HG03039 (cell line): ENCODE data around the gene HLF.

ENCODE experiments used
- ATAC-seq: cut with Tn5 transposase; IDR thresholded peaks from one replicate; pipeline ENCODE4 v1.9.1; 2021; ENCODE audit warnings: mild to moderate bottlenecking, moderate library complexity; ENCODE audit not compliant: unreplicated experiment

The HLF gene

GRCh38 chr17:55288356-55289105 is 23.8 kb downstream of the HLF start:
- no peak for ATAC-seq

- ATAC-seq, result no peak
Observed at GRCh38 chr17:55289106-55289446, 24.3 kb downstream of the HLF start.

- ATAC-seq, result no peak
Observed at GRCh38 chr17:55289978-55290377, 25.2 kb downstream of the HLF start.

- ATAC-seq, result no peak
Observed at GRCh38 chr17:55290492-55291113, 25.8 kb downstream of the HLF start.

GRCh38 chr17:55291114-55291507 is 26.4 kb downstream of the HLF start:
- ATAC-seq, result no peak

- ATAC-seq, result no peak
Observed at GRCh38 chr17:55292094-55292493, 27.3 kb downstream of the HLF start.

- ATAC-seq, result no peak
Observed at GRCh38 chr17:55294042-55294751, 29.4 kb downstream of the HLF start.

GRCh38 chr17:55295411-55296170 is 30.8 kb downstream of the HLF start:
- peak; percentile 83 for ATAC-seq

GRCh38 chr17:55296171-55296695 is 31.5 kb downstream of the HLF start:
- ATAC-seq, result no peak

GRCh38 chr17:55296699-55297098 is 31.9 kb downstream of the HLF start:
- no peak for ATAC-seq

- no peak for ATAC-seq
Observed at GRCh38 chr17:55298111-55298730, 33.5 kb downstream of the HLF start.

- no peak for ATAC-seq
Observed at GRCh38 chr17:55299162-55299838, 34.5 kb downstream of the HLF start.

- no peak for ATAC-seq
Observed at GRCh38 chr17:55299890-55300289, 35.1 kb downstream of the HLF start.

GRCh38 chr17:55300479-55301290 is 35.9 kb downstream of the HLF start:
- ATAC-seq, result no peak

- no peak for ATAC-seq
Observed at GRCh38 chr17:55301521-55302406, 37.0 kb downstream of the HLF start.

GRCh38 chr17:55302407-55302787 is 37.6 kb downstream of the HLF start:
- ATAC-seq, result no peak

GRCh38 chr17:55303008-55303493 is 38.3 kb downstream of the HLF start:
- no peak for ATAC-seq

- no peak for ATAC-seq
Observed at GRCh38 chr17:55303701-55304145, 39.0 kb downstream of the HLF start.
